HG03066 (cell line): ENCODE results near the gene DMTF1.
"Not testable (repeated sequence)": the region's sequence is repeated elsewhere in the genome, so short reads cannot be mapped to it uniquely, and the experiment has no call there.

ENCODE experiments used
- ATAC-seq: cut with Tn5 transposase; IDR thresholded peaks from one replicate; pipeline ENCODE4 v1.9.1; 2021; ENCODE audit warnings: low read depth; ENCODE audit not compliant: unreplicated experiment

The DMTF1 gene, protein sequence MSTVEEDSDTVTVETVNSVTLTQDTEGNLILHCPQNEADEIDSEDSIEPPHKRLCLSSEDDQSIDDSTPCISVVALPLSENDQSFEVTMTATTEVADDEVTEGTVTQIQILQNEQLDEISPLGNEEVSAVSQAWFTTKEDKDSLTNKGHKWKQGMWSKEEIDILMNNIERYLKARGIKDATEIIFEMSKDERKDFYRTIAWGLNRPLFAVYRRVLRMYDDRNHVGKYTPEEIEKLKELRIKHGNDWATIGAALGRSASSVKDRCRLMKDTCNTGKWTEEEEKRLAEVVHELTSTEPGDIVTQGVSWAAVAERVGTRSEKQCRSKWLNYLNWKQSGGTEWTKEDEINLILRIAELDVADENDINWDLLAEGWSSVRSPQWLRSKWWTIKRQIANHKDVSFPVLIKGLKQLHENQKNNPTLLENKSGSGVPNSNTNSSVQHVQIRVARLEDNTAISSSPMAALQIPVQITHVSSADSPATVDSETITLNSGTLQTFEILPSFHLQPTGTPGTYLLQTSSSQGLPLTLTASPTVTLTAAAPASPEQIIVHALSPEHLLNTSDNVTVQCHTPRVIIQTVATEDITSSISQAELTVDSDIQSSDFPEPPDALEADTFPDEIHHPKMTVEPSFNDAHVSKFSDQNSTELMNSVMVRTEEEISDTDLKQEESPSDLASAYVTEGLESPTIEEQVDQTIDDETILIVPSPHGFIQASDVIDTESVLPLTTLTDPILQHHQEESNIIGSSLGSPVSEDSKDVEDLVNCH

GRCh38 chr7:87152112-87152896 is at the start of gene DMTF1:
Gene DMTF1, plus strand, starts transcription at chr7:87152453. Its CDS starts 12,489 bp downstream, at chr7:87164942.
- peak; percentile 79 for ATAC-seq

DNA sequence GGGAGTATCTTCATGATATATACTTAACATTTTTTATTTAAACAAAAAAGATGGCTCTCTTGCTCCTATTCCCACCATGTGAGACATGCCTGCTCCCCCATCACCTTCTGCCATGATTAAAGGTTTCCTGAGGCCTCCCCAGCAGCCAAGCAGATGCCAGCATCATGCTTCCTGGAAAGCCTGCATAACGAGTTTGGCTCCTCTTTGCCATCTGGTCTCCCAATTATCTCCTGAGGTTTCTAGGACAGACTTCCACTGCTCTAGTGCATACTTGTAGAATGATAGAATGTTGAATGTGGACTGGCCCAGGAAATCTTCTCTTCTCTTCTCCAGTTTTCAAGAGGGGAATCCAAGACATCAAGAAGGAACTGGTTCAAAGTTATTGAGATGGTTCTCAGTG is 46.9 kb upstream of the DMTF1 start:
- ATAC-seq, result no peak

DNA sequence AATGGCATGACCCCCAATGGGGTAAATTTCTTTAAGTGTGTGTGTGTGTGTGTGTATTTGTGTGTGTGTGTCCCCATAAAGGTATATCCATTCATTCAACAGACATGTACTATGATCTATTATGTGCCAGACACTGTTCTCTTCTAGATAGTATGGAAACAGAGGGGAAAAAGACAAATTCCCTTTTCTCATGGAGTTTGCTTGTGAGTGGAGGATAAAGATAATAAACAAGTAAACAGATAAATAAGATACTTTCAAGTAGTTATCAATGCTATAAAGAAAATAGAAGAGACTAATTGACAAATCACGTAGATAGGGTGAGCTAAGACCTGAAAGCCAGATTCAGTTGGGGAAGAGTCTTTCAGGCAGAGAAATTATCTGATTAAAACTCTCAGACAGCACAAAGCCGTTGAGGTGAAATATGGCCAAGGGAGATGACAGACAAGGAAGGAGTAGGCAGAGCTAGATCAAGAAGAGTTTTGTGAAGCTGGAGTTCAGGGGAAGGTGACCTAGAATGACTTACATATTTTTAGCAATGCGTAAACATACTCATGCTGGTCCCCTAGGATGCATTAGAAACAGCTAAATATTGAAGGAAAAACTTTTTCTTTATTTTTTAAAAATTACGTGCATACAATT is 45.2 kb upstream of the DMTF1 start:
- no peak for ATAC-seq

- ATAC-seq, result no peak
These were observed 44.1 kb upstream of the DMTF1 start for GRCh38 chr7:87107949-87108776.

DNA sequence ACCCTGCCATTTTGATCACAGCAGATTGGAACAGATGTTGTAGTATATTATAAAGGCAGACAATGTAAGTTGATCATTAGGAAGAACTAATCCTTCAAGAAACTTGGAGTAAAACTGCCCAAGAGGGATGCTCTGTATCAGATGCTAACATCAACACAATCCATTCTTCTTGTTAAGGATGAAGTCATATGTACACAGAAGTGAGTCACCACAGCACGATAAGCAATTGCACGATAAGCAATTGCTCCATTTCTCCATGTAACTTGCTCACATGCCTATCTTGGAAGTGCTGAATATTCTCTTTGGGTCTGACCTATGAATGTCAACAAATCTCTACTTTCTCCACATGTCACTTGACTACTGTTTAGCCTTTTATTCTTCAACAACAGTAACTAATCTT is 41.5 kb upstream of the DMTF1 start:
- no peak for ATAC-seq

DNA sequence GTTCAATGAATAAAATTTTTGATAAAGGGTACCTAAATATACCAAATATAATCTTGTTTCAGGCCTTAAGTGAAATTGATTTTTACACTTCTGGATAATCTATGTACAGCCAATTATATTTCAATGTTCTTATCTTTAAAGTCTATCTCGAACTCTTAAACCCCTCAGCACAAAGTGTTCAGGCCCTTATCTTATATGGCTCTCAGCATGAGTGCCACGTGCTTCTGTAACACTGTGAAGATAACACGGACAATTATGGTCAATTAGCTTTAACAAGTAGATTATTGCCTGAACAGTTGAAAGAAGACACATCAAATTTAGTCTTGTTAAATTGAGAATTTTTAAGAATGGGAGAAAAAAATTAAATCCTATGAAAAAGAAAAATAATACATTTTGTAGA is 40.4 kb upstream of the DMTF1 start:
- ATAC-seq, result no peak

- no peak for ATAC-seq
These were observed 39.2 kb upstream of the DMTF1 start for GRCh38 chr7:87113077-87113476.

- ATAC-seq, result not testable (repeated sequence)
These were observed 38.3 kb upstream of the DMTF1 start for GRCh38 chr7:87113904-87114303.

DNA sequence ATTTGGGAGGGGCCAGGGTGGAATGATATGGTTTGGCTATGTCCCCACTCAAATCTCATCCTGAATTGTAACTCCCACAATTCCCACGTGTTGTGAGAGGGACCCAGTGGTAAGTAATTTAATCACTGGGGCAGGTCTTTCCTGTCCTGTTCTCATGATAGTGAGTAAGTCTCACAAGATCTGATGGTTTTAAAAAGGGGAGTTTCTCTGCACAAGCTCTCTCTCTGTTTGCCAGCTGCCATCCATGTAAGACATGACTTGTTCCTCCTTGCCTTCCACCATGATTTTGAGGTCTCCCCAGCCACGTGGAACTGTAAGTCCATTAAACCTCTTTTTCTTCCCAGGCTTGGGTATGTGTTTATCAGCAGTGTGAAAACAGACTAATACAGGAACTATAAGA is 36.5 kb upstream of the DMTF1 start:
- ATAC-seq, result not testable (repeated sequence)

GRCh38 chr7:87116315-87116714 is 35.9 kb upstream of the DMTF1 start:
- no peak for ATAC-seq

GRCh38 chr7:87119581-87119980 is 32.7 kb upstream of the DMTF1 start:
- ATAC-seq, result no peak

- no peak for ATAC-seq
These were observed 29.1 kb upstream of the DMTF1 start for GRCh38 chr7:87123105-87123504.

- ATAC-seq, result no peak
These were observed 25.2 kb upstream of the DMTF1 start for GRCh38 chr7:87127019-87127418.

DNA sequence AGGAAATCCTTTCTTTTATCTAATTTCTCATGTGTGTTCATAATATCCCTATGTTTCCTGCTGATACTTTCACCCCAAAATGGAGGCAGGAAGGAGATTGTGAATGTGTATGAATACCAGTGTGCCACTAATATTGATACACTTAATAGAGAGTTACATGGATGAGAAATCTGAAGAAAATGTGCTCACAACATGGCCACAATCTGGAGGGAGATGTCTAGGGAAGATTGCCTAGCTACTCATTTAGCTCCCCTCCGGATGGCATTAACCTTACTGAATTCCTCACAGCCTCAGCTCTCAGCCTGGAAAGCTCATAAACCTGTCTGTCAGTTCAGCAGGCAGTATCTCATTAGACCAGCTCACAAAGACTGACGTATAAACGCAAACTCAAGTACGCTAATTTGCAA is 23.4 kb upstream of the DMTF1 start:
- ATAC-seq, result no peak

DNA sequence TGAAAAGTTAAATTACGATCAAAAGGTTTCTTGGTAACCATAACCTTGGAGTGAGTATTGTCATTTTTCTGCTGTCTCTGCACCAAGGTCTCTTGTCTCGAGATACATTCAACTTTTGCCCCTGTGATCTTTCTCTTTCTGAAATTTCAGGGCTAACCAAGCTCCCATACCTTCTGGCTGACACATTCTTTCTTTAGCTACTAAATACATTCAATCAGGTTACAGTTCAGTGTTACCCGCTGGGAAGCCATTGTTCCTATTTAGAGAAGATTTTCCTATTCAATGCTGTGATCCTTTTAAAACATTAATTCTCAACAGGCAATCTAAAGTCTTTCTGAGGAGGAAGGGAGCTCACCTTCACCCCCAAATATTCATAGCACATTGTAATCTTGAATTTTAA is 22.9 kb upstream of the DMTF1 start:
- ATAC-seq, result no peak

DNA sequence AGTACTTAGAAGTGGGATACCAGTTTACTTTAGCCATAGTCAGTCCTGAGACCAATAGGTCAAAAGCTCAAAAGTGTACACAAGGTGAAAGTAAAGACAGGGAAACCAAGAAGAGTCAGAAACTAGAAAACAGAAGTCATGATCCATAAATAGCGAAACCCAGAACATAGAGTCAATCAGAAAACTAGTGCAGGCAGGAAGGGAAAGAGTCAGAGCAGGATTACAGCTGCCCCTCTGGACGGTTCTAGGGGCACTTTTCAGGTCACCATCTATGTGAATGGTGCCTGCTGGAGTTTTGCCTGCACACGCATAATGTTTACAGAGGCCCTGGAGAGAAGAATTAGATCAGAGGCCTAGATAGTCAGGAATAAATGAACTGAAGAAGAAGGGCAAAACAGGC is 22.4 kb upstream of the DMTF1 start:
- ATAC-seq, result peak; percentile 97

- no peak for ATAC-seq
These were observed 20.5 kb upstream of the DMTF1 start for GRCh38 chr7:87131771-87132170.

- ATAC-seq, result no peak
These were observed 15.0 kb upstream of the DMTF1 start for GRCh38 chr7:87137271-87137670.

DNA sequence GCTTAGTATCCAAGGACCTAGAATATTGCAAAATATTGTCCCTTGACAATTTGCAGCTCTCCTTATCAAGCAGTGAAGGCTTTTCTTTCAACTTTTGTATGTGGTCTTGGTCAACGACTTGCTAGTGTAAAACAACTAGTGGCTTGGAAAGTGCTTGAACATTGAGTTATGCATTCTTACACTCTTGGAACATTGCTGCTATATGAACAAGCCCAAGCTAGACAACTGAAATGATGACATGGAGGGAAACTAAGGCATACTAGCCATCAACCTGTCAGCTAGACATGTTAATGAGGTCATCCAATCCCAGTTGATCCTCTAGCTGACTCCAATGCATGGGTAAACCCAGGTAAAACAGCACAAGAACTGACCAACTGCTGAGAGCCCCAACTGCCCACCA is 12.7 kb upstream of the DMTF1 start:
- no peak for ATAC-seq

- ATAC-seq, result no peak
These were observed 11.9 kb upstream of the DMTF1 start for GRCh38 chr7:87140271-87140748.
